Measurements from ENCODE around the gene STXBP4. TPM values are rescaled to one million over a fixed set of nuclear protein-coding genes. Genes with fewer than 3 reads are reported as not detected.

The STXBP4 gene, protein sequence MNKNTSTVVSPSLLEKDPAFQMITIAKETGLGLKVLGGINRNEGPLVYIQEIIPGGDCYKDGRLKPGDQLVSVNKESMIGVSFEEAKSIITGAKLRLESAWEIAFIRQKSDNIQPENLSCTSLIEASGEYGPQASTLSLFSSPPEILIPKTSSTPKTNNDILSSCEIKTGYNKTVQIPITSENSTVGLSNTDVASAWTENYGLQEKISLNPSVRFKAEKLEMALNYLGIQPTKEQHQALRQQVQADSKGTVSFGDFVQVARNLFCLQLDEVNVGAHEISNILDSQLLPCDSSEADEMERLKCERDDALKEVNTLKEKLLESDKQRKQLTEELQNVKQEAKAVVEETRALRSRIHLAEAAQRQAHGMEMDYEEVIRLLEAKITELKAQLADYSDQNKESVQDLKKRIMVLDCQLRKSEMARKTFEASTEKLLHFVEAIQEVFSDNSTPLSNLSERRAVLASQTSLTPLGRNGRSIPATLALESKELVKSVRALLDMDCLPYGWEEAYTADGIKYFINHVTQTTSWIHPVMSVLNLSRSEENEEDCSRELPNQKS
- 19.6 and 20.0 TPM in 2 replicates for total RNA-seq

DNA sequence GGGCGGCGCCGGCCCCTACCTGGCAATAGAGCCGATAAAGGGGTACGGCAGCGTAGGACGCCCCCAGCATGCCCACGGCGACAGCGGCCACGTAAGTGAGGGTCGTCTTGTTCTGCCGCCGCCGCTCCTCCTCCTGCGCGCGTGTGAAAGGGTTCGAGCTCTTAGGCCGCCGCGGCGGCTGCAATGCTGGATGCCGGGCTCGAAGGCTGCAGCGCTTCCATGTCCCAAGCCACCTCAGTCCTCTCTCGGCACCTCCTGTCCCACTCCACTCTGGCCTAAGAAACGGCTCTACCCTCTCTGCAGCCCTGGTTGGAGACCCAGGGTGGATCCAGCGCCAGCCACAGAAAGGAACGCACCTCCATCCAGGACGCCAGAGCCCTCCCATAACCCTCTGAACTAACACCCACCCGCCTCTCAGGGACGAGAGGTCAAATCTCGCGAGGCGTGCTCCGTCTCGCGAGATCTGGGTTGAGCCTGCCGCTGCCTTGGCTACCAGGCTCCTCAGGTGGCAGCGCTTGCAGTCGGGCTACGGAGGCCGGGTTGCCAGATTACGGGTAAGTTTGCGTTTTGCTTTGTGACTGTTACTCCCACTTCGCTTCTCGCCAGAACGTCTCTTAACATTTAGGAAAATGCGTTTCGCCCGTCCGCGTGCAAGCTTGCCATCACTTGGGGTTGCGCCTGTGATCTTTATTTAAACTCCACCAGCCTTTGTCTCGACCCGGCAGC lies at the start of gene STXBP4, which contains the start of gene COX11:
Gene STXBP4, plus strand, starts transcription at position 504 of the 726 bp plus-strand sequence. CDS start 17,455 bp downstream, outside the sequence.
Gene COX11, minus strand, starts transcription at position 393 of the 726 bp plus-strand sequence. Its CDS starts 8 bp downstream, at position 385.

Other genes with a start within 250 kb of the STXBP4 start
- 22.0 and 33.7 TPM in 2 replicates for gene TOM1L1, start 67.9 kb upstream of the STXBP4 start, total RNA-seq
- 41.3 and 52.5 TPM in 2 replicates for gene COX11, start 111 bp upstream of the STXBP4 start, total RNA-seq